Epidermal melanocyte (primary cell): Measurements from ENCODE around the gene WLS.

Source experiments
- DNase-seq: peaks from one replicate; pipeline ENCODE4 v3.0.0; 2011; ENCODE audit warnings: low spot score; ENCODE audit not compliant: insufficient read length

Gene WLS

DNA sequence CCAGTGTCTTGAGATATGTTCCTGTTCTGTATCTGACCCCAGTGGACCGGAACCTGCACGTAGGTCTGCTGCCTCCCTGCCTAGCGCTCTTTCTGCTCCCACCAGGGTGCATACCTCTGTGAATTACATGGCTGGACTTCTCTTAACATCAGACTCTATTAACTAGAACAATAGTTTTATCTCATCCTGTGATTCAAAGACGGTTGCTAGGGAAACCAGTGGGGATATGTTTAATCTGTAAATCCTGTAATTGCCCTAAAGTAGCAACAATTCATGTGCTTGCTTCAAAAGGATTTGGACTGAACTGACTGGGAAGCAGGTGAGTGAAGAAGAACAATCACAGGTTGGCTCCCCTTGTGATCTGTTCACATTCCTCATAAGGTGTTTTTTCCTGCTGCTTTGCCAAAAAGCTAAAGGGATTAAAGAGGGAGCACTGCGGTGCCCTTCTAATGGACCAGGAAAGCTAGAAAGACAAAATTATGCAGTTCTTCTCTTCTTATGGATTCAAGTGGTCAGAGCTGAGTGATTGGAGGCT, 129.2 kb downstream of the WLS start:
- no peak for DNase-seq

GRCh38 chr1:68101829-68102228, 130.5 kb downstream of the WLS start:
- no peak for DNase-seq

DNA sequence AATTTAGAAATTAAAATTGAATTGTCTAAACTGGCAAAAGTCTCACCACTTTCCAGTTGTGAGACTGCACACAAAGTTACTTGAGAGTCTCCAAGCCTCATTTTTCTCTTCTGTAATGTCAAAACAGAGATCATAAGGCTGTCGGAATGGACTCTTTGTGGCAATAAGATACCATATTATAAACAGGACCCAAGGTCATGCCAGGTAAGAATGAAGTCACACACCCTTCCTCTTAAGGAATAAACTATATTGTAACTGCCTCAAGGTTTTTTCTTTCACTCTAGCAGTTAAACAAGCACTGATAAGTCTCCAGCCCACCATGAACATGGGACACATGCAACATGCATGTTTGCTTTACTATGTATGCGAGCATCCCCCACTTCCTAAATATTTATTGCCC, 131.8 kb downstream of the WLS start:
- DNase-seq, result no peak

- no peak for DNase-seq
Measured at GRCh38 chr1:68093737-68094136, 138.6 kb downstream of the WLS start.

GRCh38 chr1:68087184-68087583, 145.1 kb downstream of the WLS start:
- no peak for DNase-seq

DNA sequence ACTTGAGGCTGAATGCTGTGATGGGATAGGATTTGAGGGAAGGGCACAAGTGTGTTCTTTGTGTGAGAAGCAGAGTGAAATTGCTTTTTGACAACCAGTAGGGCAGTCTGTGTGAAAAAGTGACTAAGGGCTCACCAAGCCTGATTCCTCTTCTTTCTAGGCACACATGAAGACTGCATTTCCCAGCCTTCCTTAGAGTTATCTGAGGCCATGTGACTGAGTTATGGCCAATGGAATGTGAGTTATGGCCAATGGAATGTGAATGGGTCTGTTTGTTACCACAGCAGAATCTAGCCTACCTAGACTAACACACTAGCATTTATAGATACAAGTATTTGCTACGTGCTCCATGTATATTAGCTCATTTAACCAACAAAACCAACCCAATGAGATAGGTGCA, 146.6 kb downstream of the WLS start:
- DNase-seq, result no peak

GRCh38 chr1:68083686-68084085, 148.6 kb downstream of the WLS start:
- DNase-seq, result no peak

DNA sequence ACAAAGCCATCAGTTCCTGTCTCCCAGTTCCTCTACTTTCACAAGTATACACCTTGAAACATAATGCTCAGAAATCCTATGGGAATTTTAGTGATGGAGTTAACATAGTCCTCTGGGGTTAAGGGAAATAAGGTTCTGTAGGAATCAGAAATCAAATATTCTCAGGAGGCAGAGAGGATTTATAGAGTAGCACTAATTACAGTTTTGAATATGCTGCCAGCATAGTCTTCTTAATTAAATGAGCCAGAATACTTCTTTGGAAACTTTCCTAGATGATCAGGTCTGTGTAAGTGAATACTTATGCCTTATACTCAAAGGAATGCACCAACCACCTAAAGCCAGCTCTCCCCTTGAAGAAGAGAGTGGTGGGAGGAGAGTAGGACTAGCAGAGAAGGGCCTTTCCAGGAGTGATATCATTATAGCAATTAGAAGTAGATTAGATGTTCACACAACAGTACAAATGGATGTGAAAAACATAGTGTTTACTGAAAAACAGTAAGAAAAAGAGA, 150.5 kb downstream of the WLS start:
- no peak for DNase-seq

DNA sequence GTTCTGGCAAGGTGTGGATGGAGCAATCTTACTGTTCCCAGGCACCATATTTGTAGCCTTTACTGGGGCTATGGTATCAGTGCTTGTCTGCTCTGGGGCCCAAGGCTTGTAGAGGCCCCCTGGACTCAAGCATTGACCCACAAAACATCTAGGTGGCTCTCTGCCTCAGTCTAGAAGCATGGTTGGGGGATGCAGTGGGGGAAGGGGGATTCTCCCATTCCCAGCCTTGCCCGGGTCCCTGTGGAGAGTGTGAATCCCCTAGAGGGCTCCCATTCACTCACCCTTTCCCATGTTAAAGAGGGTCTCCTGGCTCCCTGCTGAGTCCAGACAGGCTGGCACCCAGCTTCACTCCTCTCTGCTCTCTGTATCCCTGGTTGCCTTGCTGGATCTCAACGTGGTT, 153.7 kb downstream of the WLS start:
- DNase-seq, result no peak
